HFFc6 (cell line): Measurements from ENCODE around the gene LGALS13. TPM values are rescaled to one million over a fixed set of nuclear protein-coding genes. Genes with fewer than 3 reads are reported as not detected.

ENCODE experiments used
- DNase-seq: peaks from one replicate; pipeline ENCODE4 v3.0.0-alpha.2; 2018
- H3K27ac Mint-ChIP-seq: 2 replicates; pipeline ENCODE4 v1.8.0; 2020; ENCODE audit warnings: mild to moderate bottlenecking, mixed read lengths
- H3K27me3 Mint-ChIP-seq: 2 replicates; pipeline ENCODE4 v1.8.0; 2021; ENCODE audit warnings: mild to moderate bottlenecking, moderate library complexity, mixed read lengths; ENCODE audit not compliant: insufficient read depth
- H3K36me3 Mint-ChIP-seq: 2 replicates; pipeline ENCODE4 v1.8.0; 2021; ENCODE audit warnings: low read depth, mixed read lengths
- H3K4me1 Mint-ChIP-seq: 2 replicates; pipeline ENCODE4 v1.8.0; 2020; ENCODE audit warnings: low read depth, mixed read lengths
- H3K4me3 Mint-ChIP-seq: 2 replicates; pipeline ENCODE4 v1.8.0; 2020; ENCODE audit warnings: mild to moderate bottlenecking, moderate library complexity, mixed read lengths
- H3K9me3 Mint-ChIP-seq: 2 replicates; pipeline ENCODE4 v1.8.0; 2020; ENCODE audit warnings: mild to moderate bottlenecking, mixed read lengths
- total RNA-seq, 6 experiments: library from RNA; stranded (reverse); fragmentation: NEBNext Ultra II Directional; extraction: Animal tissue kit (Norgen Biotek cat#: 25700); gene quantifications; 2 replicates in 1 of 6; 3 replicates in 5 of 6; pipeline ENCODE4 v1.2.3, GENCODE V29; 2021
- TF ChIP-seq, protein P1 (sequence below): fragments of 200-600 bp; sonication (generic); IDR thresholded peaks from 2 replicates; pipeline ENCODE4 v1.5.0; 2021; ENCODE audit warnings: antibody characterized with exemption, mild to moderate bottlenecking

The LGALS13 gene
- total RNA-seq, 6 experiments from 2014 or later: not detected

DNA sequence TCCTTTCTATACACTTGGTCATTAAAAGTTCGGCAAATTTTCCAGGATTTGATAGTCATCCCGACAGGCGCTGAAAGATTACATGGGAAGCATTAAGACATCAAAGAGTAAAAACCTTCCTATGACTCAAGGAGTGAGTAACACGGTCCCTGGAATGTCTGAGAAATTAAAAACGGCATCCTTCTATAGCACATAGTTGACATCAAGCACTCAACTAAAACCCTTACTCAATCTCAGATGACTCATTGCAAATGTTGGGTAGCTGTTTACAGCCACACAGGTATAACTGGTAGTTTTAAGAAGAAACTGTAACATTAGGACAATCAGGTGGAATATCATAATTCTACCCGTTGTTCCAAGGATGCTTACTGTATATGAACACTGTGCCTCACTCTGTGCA lies 6.4 kb upstream of the LGALS13 start:
- no peak overlapping the region for H3K27ac Mint-ChIP-seq
- no peaks in the 10 kb centered on the region for H3K4me1 Mint-ChIP-seq
- peaks cover 3% of the 10 kb centered on the region; the same call in 1 of the 2 replicates for H3K27me3 Mint-ChIP-seq
- no peaks in the 10 kb centered on the region for H3K36me3 Mint-ChIP-seq
- DNase-seq: no peak
- TF ChIP-seq, protein P1, sequence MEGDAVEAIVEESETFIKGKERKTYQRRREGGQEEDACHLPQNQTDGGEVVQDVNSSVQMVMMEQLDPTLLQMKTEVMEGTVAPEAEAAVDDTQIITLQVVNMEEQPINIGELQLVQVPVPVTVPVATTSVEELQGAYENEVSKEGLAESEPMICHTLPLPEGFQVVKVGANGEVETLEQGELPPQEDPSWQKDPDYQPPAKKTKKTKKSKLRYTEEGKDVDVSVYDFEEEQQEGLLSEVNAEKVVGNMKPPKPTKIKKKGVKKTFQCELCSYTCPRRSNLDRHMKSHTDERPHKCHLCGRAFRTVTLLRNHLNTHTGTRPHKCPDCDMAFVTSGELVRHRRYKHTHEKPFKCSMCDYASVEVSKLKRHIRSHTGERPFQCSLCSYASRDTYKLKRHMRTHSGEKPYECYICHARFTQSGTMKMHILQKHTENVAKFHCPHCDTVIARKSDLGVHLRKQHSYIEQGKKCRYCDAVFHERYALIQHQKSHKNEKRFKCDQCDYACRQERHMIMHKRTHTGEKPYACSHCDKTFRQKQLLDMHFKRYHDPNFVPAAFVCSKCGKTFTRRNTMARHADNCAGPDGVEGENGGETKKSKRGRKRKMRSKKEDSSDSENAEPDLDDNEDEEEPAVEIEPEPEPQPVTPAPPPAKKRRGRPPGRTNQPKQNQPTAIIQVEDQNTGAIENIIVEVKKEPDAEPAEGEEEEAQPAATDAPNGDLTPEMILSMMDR: no peak
- H3K9me3 Mint-ChIP-seq: no peaks in the 10 kb centered on the region; the same call in 1 of the 2 replicates
- H3K4me3 Mint-ChIP-seq: no peak overlapping the region

DNA sequence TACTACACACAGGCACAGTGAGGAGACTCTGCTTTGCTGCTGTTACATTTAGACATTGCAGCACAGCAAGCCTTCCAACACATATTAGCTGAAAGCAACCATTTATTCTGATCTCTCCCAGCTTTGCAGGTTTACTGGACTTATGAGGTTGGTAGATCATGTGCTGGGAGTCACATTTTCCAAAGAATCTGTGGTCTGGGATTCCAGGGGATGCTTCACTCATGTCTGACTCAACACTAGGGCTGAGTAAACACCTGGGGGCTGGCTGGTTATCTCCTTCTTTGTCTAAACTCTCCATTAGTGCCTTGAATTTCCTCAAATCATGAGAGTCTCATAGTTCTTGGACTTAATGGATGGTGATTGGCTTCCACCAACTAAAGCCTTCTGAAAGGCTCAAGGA lies 5.4 kb upstream of the LGALS13 start:
- Mint-ChIP-seq H3K4me3 (no peak overlapping the region), H3K9me3 (no peaks in the 10 kb centered on the region; the same call in 1 of the 2 replicates), H3K27ac (no peak overlapping the region), H3K27me3 (peaks cover 5% of the 10 kb centered on the region), H3K36me3 (no peaks in the 10 kb centered on the region), H3K4me1 (no peaks in the 10 kb centered on the region)
- no peak for DNase-seq
- TF ChIP-seq, protein P1: no peak

DNA sequence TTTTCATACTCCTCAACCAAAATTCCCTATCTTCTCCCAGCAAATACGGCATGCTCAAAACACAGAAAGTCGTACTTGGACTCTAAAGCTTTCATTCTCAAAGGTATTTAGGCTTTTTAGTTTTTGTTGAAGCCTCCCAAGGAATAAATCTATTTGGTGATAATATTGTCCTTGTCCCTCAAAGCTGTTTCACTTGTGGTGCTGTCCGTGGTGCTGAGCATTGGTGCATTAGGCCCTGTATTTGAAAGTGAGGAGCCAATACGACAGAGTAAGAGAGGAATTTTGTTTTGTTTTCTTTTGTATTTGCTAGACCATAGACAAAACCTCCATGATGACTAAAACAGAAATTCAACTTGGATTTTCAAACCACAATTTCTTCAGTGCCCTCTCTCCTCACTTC lies 3.2 kb upstream of the LGALS13 start:
- Mint-ChIP-seq H3K4me1 (no peaks in the 10 kb centered on the region), H3K9me3 (no peaks in the 10 kb centered on the region; the same call in 1 of the 2 replicates), H3K27ac (no peak overlapping the region), H3K4me3 (no peak overlapping the region), H3K27me3 (peaks cover 7% of the 10 kb centered on the region), H3K36me3 (no peaks in the 10 kb centered on the region)
- peak; percentile 6 for DNase-seq
- TF ChIP-seq, protein P1: no peak

DNA sequence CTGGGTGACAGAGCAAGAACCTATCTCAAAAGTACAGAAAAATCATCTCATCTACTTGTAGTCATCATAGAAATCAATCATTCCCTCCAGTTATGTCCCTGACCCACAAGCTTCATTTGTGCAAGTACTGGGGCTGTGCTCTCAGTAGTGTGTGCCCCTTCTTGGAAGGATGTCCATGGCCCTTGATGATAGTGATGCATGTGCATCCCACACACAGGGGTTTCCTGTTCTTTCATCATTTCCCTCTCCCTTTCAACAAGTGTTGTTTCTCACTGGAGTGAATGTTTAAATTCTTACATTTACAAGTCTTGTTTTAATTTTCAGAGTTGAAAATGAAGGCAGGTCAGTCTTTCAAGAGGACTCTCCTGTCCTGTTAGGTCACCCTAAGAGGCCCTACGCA lies 1.5 kb downstream of the LGALS13 start:
- DNase-seq: no peak
- Mint-ChIP-seq H3K27me3 (peaks cover 16% of the 10 kb centered on the region), H3K4me1 (no peaks in the 10 kb centered on the region), H3K27ac (no peak overlapping the region), H3K9me3 (no peaks in the 10 kb centered on the region; the same call in 1 of the 2 replicates), H3K4me3 (no peak overlapping the region), H3K36me3 (no peaks in the 10 kb centered on the region)
- TF ChIP-seq, protein P1: no peak

DNA sequence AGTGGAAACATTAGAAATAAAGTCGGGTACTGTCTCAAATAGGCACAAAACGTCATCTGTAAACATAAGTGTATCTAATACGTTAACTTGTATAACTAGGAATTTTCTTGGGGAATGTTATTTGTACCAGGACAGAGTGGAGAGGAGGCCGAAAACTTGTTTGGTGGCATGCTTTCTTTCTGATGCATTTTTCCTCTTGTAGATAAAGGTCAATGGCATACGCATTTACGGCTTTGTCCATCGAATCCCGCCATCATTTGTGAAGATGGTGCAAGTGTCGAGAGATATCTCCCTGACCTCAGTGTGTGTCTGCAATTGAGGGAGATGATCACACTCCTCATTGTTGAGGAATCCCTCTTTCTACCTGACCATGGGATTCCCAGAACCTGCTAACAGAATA lies 4.7 kb downstream of the LGALS13 start:
- H3K9me3 Mint-ChIP-seq: no peaks in the 10 kb centered on the region
- DNase-seq: no peak
- no peaks in the 10 kb centered on the region for H3K36me3 Mint-ChIP-seq
- no peak overlapping the region for H3K27ac Mint-ChIP-seq
- H3K4me1 Mint-ChIP-seq: no peaks in the 10 kb centered on the region
- TF ChIP-seq, protein P1: no peak
- H3K27me3 Mint-ChIP-seq: peaks cover 14% of the 10 kb centered on the region
- H3K4me3 Mint-ChIP-seq: no peak overlapping the region

DNA sequence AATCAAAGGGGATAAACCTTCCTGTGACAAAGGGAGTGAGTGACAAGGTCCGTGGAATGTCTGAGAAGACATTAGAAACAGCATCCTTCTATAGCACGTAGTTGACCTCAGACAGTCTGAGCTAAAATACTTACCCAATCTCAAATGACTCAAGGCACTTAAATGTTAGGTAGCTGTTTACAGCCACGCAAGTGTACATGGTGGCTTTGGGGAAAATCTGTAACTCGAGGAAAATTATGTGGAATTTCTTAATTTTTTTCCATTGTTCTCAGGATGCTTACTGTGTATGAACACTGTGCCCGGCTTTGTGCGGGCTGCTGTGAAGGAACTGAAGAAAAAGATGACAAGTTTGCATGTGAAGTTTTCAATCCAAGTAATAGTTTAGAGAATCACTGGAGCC lies 5.2 kb downstream of the LGALS13 start:
- Mint-ChIP-seq H3K4me3 (no peak overlapping the region), H3K4me1 (no peaks in the 10 kb centered on the region), H3K27ac (no peak overlapping the region), H3K27me3 (peaks cover 10% of the 10 kb centered on the region), H3K36me3 (no peaks in the 10 kb centered on the region), H3K9me3 (no peaks in the 10 kb centered on the region)
- TF ChIP-seq, protein P1: no peak
- DNase-seq: no peak
